Activated T-cell treated with anti-CD3 and anti-CD28 coated beads, Interleukin-2, amount 50 U/mL, for 1 hour (primary cell): Measurements from ENCODE around the gene NPIPB8.
"Not testable (repeated sequence)": the region's sequence is repeated elsewhere in the genome, so short reads cannot be mapped to it uniquely, and the experiment has no call there.

Experiments
- DNase-seq: peaks from one replicate; pipeline ENCODE4 v3.0.0-alpha.2; 2020

Gene NPIPB8

GRCh38 chr16:28639959-28640358, 2.1 kb downstream of the NPIPB8 start:
- not testable (repeated sequence) for DNase-seq

- not testable (repeated sequence) for DNase-seq
Measured at GRCh38 chr16:28666264-28666663, 28.4 kb downstream of the NPIPB8 start.

DNA sequence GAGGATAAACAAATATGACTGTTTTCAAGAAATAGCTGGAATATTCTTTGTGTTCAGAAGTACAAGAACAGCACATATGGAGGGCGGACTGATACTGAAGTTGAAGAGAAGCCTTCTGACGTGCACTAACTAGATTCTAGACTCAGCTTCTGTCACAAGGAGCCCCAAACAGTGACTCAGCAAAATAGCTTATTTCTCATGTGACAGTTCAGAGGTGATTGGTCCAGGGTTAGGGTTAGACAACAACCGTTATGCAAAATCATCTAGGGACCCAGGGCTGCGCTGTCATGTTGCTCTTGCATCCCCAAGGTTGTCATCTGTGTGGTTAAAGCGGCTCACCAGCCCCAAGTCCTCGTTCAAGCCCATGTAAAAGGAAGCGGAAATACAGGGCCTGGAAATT, 29.6 kb downstream of the NPIPB8 start:
- not testable (repeated sequence) for DNase-seq

DNA sequence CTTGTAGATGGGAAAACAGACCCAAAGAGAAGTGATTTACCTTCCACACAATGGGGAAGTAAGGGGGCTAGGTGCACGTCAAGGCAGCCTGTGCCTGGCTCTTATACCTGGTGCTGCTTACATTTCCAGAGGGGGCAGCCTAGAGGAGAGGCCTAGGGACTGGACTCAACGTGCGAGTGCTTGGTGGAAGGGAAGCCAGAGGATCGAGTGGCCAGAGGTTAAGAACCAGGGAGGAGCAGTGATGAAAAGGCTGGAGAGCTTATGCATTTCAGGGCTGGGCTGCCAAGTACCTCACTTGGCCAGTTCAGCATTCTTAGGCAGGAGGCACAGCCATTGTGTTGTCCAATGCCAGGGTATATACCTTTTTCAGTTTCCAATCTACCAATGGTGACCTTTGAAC, 30.3 kb downstream of the NPIPB8 start:
- DNase-seq: not testable (repeated sequence)

GRCh38 chr16:28688327-28688952, 50.6 kb downstream of the NPIPB8 start:
- not testable (repeated sequence) for DNase-seq

DNA sequence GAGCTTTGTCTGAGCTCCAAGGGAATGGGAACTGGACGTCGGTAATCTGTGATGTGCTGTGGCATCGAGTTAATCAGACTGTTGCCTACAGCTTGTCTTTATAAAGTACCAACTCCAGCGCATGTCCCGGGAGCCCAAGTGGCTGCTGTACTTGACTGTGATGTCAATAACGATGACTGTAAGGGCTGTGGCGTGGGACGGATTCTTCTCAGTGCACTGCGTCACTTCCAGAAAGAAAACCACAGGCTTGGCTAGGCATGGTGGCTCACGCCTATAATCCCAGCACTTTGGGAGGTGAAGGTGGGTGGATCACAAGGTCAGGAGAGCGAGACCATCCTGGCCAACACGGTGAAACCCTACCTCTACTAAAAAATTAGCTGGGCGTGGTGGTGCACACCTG, 51.6 kb downstream of the NPIPB8 start:
- DNase-seq: not testable (repeated sequence)

- not testable (repeated sequence) for DNase-seq
Measured at GRCh38 chr16:28691722-28692121, 53.9 kb downstream of the NPIPB8 start.

DNA sequence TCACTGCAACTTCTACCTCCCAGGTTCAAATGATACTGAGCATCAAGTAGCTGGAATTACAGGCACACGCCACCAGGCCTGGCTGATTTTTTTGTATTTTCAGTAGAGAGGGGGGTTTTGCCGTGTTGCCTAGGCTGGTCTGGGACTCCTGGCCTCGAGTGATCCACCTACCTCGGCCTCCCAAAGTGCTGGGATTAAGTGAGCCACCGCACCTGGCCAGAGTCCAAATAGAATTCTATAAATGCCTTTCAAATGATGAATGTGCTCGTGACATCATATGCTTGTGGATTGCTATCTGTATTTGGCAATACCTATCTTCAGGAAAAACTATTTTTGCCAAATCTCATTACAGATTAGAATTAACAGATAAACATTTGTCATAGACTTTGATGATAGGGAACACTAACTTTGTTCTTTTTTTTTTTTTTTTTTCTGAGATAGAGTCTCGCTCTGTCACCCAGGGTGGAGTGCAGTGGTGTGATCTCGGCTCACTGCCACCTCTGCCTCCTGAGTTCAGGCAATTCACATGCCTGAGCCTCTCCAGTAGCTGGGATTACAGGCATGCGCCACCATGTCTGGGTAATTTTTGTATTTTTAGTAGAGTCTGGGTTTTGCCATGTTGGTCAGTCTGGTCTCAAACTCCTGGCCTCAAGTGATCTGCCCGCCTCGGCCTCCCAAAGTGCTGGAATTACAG, 55.5 kb downstream of the NPIPB8 start:
- DNase-seq: not testable (repeated sequence)

DNA sequence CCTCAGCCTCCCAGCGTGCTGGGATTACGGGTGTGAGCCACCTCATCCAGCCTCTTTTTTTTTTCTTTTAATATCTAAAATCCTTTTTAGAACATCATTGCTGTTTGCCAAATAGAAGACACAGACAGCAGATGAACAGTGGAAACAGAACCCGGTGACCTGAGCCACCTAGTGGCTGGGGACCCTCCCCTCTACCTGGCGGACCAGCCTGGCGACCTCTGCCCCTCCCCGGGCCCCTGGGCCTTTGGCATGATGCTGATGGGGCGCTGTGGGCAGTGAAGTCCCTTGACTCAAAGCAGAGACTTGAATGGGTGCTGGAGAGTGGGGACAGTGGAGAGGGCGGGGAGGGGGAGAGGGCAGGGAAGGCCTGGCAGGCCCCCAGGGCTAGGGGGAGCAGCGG, 61.9 kb downstream of the NPIPB8 start:
- DNase-seq: not testable (repeated sequence)

DNA sequence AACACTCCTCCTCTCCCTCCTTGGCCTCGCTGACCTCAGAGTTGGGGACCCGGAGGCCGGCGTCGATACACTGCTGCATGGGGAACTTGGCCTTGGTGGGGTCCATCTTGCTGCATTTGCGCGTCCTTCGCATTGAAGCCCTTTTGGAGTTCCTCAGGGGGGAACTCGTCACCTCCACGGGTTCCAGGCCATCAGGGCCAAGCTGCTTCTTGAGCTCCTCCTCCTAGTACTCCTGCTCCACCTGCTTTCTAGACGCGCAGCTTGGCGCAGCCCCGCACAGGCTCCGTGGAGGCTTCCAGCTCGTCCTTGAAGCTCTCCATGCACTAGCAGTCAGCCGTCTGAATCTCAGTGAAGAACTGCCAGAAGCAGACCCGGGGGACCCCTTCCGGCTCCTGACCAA, 62.5 kb downstream of the NPIPB8 start:
- not testable (repeated sequence) for DNase-seq

DNA sequence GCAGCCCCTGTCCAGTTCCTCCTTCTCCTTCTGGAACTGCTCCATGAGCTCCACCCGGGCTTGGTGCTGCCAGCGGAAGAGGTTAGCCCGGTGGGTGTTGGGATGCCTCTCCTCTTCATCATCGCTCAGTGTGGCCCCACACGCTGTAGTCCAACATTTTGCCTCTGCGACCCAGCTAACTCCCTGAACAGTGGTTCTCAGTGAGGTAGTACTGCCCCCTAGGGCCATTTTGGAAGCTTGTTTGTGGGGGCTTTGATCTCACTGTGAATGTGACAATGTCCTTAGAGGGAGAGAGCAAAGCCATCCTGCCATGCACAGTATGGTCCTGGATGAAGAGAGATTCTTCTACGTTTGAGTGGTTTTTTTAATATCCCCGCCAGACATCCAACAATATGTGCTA, 63.5 kb downstream of the NPIPB8 start:
- not testable (repeated sequence) for DNase-seq

DNA sequence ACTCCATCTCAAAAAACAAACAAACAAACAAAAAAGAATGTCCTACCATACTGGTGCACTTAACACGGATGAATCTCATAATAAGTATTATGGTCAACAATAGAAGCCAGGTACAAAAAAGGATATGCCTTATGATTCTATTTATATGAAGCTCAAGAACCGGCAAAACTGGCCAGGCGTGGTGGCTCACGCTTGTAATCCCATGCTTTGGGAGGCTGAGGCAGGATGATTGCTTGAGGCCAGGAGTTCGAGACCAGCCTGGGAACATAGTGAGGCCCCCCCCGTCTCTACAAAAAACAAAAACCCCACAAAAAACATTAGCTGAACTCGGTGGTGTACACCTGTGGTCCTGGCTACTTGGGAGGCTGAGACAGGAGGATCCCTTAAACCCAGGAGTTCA, 66.4 kb downstream of the NPIPB8 start:
- DNase-seq: not testable (repeated sequence)
